Activated CD4-positive, CD25-positive, alpha-beta regulatory T cell (primary cell): ENCODE results near the gene DYNLT2.
"Not testable (repeated sequence)": the region's sequence is repeated elsewhere in the genome, so short reads cannot be mapped to it uniquely, and the experiment has no call there.

Experiments used
- DNase-seq, 4 experiments: peaks; one replicate each; lab custom pipeline; 2025; lab: John Stamatoyannopoulos, UW

DYNLT2 gene

GRCh38 chr6:169697115-169697514 lies 54.3 kb downstream of the DYNLT2 start:
- not testable (repeated sequence) for DNase-seq

DNA sequence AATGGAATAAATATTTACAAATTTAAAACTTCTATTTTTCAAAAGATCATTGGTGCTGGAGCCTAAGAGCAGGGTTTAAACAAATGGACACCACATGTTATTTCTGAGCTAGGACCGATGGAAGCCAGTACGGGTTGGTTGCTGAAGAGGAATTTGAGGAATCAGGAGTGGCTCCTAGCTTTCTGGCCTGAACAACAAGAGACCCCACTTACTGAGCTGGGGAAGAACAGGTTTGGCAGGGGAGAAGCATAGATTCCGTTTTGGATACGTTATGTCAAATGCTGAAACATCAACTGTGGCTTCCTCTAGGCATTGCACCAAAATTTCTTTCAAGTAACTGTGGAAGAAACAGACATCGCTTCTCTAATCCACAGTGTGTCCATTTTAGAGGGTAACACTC lies 56.2 kb downstream of the DYNLT2 start:
- DNase-seq, result no peak

- DNase-seq, result no peak
Observed at GRCh38 chr6:169692516-169692915, 58.9 kb downstream of the DYNLT2 start.

DNA sequence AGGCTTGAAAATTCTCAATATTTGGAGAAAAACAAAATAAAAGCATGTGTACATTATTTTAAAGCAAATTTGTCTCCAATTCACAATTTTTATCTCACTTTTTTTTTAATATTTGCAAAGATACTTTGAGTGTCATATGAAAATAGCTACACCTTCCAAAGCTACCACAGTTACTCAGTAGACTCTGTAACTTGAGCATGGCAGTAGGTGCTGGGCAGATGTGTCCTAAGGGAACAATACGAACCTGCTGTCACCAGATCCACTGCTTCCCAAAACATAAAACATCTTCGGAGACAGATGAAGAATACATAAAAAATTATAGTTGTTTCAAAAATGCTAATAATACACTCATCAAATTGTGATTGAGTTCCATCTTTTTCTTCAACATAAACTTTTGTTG lies 60.1 kb downstream of the DYNLT2 start:
- DNase-seq, result no peak
